ENCODE results near the gene TMEM220.

The TMEM220 gene

DNA sequence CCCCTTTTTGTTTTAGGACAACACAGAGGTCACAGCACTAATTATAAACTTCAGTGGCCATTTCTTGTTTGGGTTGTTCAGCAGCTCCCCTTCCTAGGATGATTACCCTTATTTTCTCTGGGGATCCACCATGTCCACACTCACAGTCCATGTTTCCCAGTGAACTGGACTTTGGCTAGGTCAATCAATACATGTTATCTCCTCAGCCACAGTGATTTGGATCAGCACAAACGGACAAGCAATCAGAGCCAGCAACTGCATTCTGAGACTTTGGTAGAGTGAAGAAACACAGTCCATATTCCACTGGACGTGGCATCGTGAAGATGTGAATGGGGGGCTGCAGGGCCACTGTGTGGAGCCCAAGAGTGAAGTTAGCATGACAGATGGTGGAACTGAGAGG, 4.6 kb downstream of the TMEM220 start:
- H3K79me2 ChIP-seq (ENCODE audit: control insufficient read depth, low read length) = no peaks in the 10 kb centered on the region
- H3K27ac ChIP-seq (ENCODE audit: low read depth, low read length) = no peak overlapping the region
- no peak overlapping the region for H3K4me2 ChIP-seq (ENCODE audit: low read length)
- H3K9me2 ChIP-seq (replicated peaks; ENCODE audit: control insufficient read depth, low read length) = no peaks in the 10 kb centered on the region
- peaks cover 33% of the 10 kb centered on the region for H3K27me3 ChIP-seq (ENCODE audit: control insufficient read depth, low read length)
- H3F3A ChIP-seq (ENCODE audit: control insufficient read depth, insufficient read depth) = no peaks in the 10 kb centered on the region
- peaks cover 4% of the 10 kb centered on the region for H3K4me1 ChIP-seq (ENCODE audit: control insufficient read depth, low read length)
- no peak overlapping the region for H3K4me3 ChIP-seq (ENCODE audit: low read length)
- H4K20me1 ChIP-seq (ENCODE audit: control insufficient read depth, insufficient read depth, low read depth, low read length) = no peaks in the 10 kb centered on the region
- no peaks in the 10 kb centered on the region for H3K36me3 ChIP-seq (ENCODE audit: control insufficient read depth, low read length)
- no peak for TF ChIP-seq EZH2phosphoT487 (IDR thresholded peaks at IDR 0.05; ENCODE audit: borderline replicate concordance, low read length)
- TF ChIP-seq CTCF (IDR thresholded peaks at IDR 0.05; ENCODE audit: low read depth, low read length, poor library complexity, severe bottlenecking) = no peak
- H3K9me3 ChIP-seq (ENCODE audit: control insufficient read depth, insufficient read depth, low read length) = no peaks in the 10 kb centered on the region

- TF ChIP-seq EZH2phosphoT487 (IDR thresholded peaks at IDR 0.05; ENCODE audit: borderline replicate concordance, low read length) (no peak), CTCF (IDR thresholded peaks at IDR 0.05; ENCODE audit: low read depth, low read length, poor library complexity, severe bottlenecking) (no peak)
- no peaks in the 10 kb centered on the region for H4K20me1 ChIP-seq (ENCODE audit: control insufficient read depth, insufficient read depth, low read depth, low read length)
- H3K4me1 ChIP-seq (ENCODE audit: control insufficient read depth, low read length) = peaks cover 2% of the 10 kb centered on the region
- no peak overlapping the region for H3K4me3 ChIP-seq (ENCODE audit: low read length)
- H3K9me3 ChIP-seq (ENCODE audit: control insufficient read depth, insufficient read depth, low read length) = no peaks in the 10 kb centered on the region
- no peaks in the 10 kb centered on the region for H3K36me3 ChIP-seq (ENCODE audit: control insufficient read depth, low read length)
- H3K4me2 ChIP-seq (ENCODE audit: low read length) = no peak overlapping the region
- no peaks in the 10 kb centered on the region for H3F3A ChIP-seq (ENCODE audit: control insufficient read depth, insufficient read depth)
- H3K27ac ChIP-seq (ENCODE audit: low read depth, low read length) = no peak overlapping the region
- H3K79me2 ChIP-seq (ENCODE audit: control insufficient read depth, low read length) = no peaks in the 10 kb centered on the region
- H3K9me2 ChIP-seq (replicated peaks; ENCODE audit: control insufficient read depth, low read length) = no peaks in the 10 kb centered on the region
- H3K27me3 ChIP-seq (ENCODE audit: control insufficient read depth, low read length) = peaks cover 27% of the 10 kb centered on the region
Observed at GRCh38 chr17:10724546-10725195, 5.2 kb downstream of the TMEM220 start.

DNA sequence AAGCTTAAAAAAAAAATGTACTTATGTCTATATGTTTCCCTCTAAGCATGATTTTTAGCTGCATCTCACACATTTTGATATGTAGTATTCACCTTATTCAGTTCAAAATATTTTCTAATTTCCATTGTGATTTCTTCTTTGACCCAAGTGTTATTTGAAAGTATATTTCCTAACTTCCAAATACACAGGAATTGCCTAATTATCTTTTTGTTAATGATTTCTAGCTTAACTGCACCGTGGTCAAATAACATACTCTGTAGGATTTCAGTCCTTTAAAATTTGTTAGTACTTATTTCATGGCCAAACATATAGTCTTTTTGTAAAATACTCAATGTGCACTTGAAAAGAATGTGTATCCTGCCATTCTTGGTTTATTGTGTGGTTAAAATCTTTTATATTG, 11.3 kb downstream of the TMEM220 start:
- no peaks in the 10 kb centered on the region for H3K9me2 ChIP-seq (replicated peaks; ENCODE audit: control insufficient read depth, low read length)
- no peaks in the 10 kb centered on the region for H4K20me1 ChIP-seq (ENCODE audit: control insufficient read depth, insufficient read depth, low read depth, low read length)
- no peak overlapping the region for H3K4me2 ChIP-seq (ENCODE audit: low read length)
- no peak for TF ChIP-seq CTCF (IDR thresholded peaks at IDR 0.05; ENCODE audit: low read depth, low read length, poor library complexity, severe bottlenecking)
- no peak for TF ChIP-seq EZH2phosphoT487 (IDR thresholded peaks at IDR 0.05; ENCODE audit: borderline replicate concordance, low read length)
- H3K27me3 ChIP-seq (ENCODE audit: control insufficient read depth, low read length) = no peaks in the 10 kb centered on the region
- H3K36me3 ChIP-seq (ENCODE audit: control insufficient read depth, low read length) = no peaks in the 10 kb centered on the region
- no peak overlapping the region for H3K4me3 ChIP-seq (ENCODE audit: low read length)
- no peaks in the 10 kb centered on the region for H3K79me2 ChIP-seq (ENCODE audit: control insufficient read depth, low read length)
- H3K9me3 ChIP-seq (ENCODE audit: control insufficient read depth, insufficient read depth, low read length) = no peaks in the 10 kb centered on the region
- H3K4me1 ChIP-seq (ENCODE audit: control insufficient read depth, low read length) = no peaks in the 10 kb centered on the region
- H3K27ac ChIP-seq (ENCODE audit: low read depth, low read length) = no peak overlapping the region
- no peaks in the 10 kb centered on the region for H3F3A ChIP-seq (ENCODE audit: control insufficient read depth, insufficient read depth)

Measured in DOHH2 (cell line).